GM12864 (cell line): ENCODE data around the gene CDX1.
A peak's percentile ranks its signal among the peaks of the same experiment; 100 is the strongest.

ENCODE experiments used
- DNase-seq: peaks from one replicate; pipeline ENCODE4 v3.0.0-alpha.2; 2011; ENCODE audit warnings: low read depth
- H3K4me3 ChIP-seq: 2 replicates; pipeline ENCODE4 v1.5.1; 2011; ENCODE audit warnings: mild to moderate bottlenecking, low read depth, low read length, control low read depth
- TF ChIP-seq, protein P1 (sequence below): IDR thresholded peaks from 2 replicates; pipeline ENCODE4 v1.5.1; 2011; ENCODE audit warnings: low read depth, mild to moderate bottlenecking, moderate library complexity, low read length, control low read depth, inconsistent platforms; ENCODE audit errors: missing control alignments

CDX1 gene

DNA sequence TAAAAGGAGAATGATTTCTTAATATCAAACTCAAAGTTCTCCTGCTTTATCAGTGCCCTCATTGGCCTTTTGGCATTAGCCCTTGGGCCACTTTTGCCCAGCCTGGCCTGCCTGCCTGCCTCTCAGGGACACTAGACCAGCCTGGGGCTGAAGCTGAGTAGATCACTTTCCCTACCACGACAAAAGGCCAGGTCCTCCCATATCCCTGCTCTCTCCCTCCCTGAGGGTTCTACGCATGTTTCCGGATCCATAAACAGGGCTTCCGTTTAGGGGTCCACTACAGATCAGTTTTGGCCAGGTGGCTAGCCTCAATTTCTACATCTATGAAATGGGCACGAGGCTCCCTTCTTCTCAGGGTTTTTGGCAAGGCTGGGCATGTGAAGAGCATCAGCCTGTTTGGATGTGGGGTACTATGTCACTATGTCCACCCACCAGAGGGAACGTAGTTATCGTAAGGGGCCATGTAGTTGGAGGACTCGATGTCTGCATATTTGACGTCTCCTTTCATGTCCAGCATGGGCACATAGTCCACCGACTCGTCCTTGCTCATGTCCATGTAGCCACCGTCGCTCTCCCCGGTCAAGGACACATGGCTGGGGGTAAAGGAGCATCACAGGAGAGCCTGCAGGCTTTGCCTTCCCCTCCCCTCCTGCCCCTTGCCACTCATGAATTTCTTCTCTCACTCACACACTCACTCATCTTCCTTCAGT lies 45.0 kb upstream of the CDX1 start:
- DNase-seq: no peak
- TF ChIP-seq, protein P1, sequence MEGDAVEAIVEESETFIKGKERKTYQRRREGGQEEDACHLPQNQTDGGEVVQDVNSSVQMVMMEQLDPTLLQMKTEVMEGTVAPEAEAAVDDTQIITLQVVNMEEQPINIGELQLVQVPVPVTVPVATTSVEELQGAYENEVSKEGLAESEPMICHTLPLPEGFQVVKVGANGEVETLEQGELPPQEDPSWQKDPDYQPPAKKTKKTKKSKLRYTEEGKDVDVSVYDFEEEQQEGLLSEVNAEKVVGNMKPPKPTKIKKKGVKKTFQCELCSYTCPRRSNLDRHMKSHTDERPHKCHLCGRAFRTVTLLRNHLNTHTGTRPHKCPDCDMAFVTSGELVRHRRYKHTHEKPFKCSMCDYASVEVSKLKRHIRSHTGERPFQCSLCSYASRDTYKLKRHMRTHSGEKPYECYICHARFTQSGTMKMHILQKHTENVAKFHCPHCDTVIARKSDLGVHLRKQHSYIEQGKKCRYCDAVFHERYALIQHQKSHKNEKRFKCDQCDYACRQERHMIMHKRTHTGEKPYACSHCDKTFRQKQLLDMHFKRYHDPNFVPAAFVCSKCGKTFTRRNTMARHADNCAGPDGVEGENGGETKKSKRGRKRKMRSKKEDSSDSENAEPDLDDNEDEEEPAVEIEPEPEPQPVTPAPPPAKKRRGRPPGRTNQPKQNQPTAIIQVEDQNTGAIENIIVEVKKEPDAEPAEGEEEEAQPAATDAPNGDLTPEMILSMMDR: no peak
- no peak overlapping the region for H3K4me3 ChIP-seq

- no peak for DNase-seq
- TF ChIP-seq, protein P1: peak; percentile 68
- H3K4me3 ChIP-seq: no peak overlapping the region
These were observed 44.4 kb upstream of the CDX1 start for GRCh38 chr5:150122158-150122510.

- no peak overlapping the region for H3K4me3 ChIP-seq
- no peak for DNase-seq
- TF ChIP-seq, protein P1: no peak
These were observed 43.8 kb upstream of the CDX1 start for GRCh38 chr5:150122536-150123481.

- DNase-seq: no peak
- TF ChIP-seq, protein P1: no peak
- no peak overlapping the region for H3K4me3 ChIP-seq
These were observed 43.0 kb upstream of the CDX1 start for GRCh38 chr5:150123542-150123941.

DNA sequence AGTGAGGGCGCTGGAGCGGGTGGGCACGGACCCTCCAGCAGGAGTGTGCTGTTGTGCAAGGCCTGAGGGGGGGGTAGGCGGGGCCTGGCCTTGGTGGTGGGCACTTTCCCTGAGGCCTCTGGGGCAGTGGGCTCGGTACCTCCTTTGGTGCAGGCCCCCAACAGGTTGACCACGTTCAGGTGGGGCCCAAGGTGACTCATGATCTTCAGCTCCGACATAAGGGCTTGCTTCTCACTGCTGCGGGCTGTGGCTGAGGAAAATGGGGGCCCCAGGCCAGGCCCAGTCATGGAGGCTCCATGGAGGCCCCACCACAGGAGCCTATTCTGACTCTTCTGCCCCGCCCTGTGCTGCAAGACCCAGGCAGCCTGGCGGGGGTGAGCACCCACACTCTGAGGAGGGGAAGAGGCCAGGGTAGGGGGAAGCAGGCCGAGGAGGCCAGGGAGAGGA lies 42.4 kb upstream of the CDX1 start:
- TF ChIP-seq, protein P1: no peak
- DNase-seq: no peak
- H3K4me3 ChIP-seq: no peak overlapping the region

- TF ChIP-seq, protein P1: no peak
These were observed 42.0 kb upstream of the CDX1 start for GRCh38 chr5:150124596-150124995.

More at GRCh38 chr5:150124596-150124995, 42.0 kb upstream of the CDX1 start:
- no peak for DNase-seq
- no peak overlapping the region for H3K4me3 ChIP-seq
